ENCODE data around the gene ST8SIA5. TPM values are rescaled to one million over a fixed set of nuclear protein-coding genes. Genes with fewer than 3 reads are reported as not detected.

The ST8SIA5 gene
- polyA plus RNA-seq, 1 donor from 2014 or later: 0.93 TPM

GRCh38 chr18:46789088-46789487 lies 32.2 kb upstream of the ST8SIA5 start:
- TF ChIP-seq EP300 (conservative IDR thresholded peaks at IDR 0.05; ENCODE audit: poor library complexity, severe bottlenecking): no peak
- no peak for TF ChIP-seq POLR2AphosphoS5 (IDR thresholded peaks at IDR 0.05)
- TF ChIP-seq EZH2 (IDR thresholded peaks at IDR 0.05; ENCODE audit: borderline replicate concordance, insufficient read depth, low read length, poor library complexity, severe bottlenecking): no peak
- TF ChIP-seq CTCF (IDR thresholded peaks at IDR 0.05; ENCODE audit: poor library complexity, severe bottlenecking): no peak
- no peak for TF ChIP-seq REST (IDR thresholded peaks at IDR 0.05; ENCODE audit: borderline replicate concordance)
- TF ChIP-seq SMC3 (conservative IDR thresholded peaks at IDR 0.05; ENCODE audit: poor library complexity): no peak
- no peak for TF ChIP-seq RAD21 (conservative IDR thresholded peaks at IDR 0.05)
- no peak for TF ChIP-seq MXI1 (conservative IDR thresholded peaks at IDR 0.05; ENCODE audit: poor library complexity, severe bottlenecking)
- no peak for TF ChIP-seq TAF1 (IDR thresholded peaks at IDR 0.05; ENCODE audit: low read depth)
- Histone ChIP-seq H3K9me3 (ENCODE audit: low read length) (no peaks in the 10 kb centered on the region), H3K79me2 (replicated peaks; ENCODE audit: insufficient read depth, low read length) (no peaks in the 10 kb centered on the region), H3K27ac (ENCODE audit: low read length) (no peak overlapping the region), H3K9ac (ENCODE audit: low read length) (no peak overlapping the region), H2AFZ (ENCODE audit: low read depth, low read length) (no peak overlapping the region), H4K20me1 (ENCODE audit: insufficient read depth) (no peaks in the 10 kb centered on the region), H3K36me3 (ENCODE audit: insufficient read depth, low read length) (no peaks in the 10 kb centered on the region), H3F3A (ENCODE audit: insufficient read depth, low read length, poor library complexity, severe bottlenecking) (no peaks in the 10 kb centered on the region), H3K4me3 (ENCODE audit: low read length) (no peak overlapping the region), H3K9me2 (ENCODE audit: insufficient read depth, low read length) (no peaks in the 10 kb centered on the region), H3K27me3 (ENCODE audit: insufficient read depth, low read depth, low read length) (no peaks in the 10 kb centered on the region), H3K4me2 (ENCODE audit: low read length) (no peak overlapping the region)

DNA sequence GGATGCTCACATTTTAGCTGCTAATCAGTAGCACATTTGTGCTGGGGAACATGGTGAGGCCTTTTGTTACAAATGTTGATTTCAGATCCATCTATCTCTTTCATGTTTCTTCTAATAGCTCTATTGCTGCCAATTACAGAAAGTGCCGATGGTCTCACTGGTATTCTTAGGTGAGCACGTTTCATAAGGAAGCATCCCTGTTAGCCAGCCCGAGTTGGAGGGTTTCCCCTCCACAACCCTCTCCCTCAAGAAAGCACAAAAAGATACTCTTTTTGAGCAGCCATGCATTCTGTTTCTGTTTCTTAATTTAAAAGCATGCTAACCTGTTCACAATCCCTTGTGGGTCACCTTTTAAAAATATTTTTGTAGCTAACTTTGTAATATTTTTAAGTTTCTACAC lies 30.8 kb upstream of the ST8SIA5 start:
- H2AFZ ChIP-seq (ENCODE audit: low read depth, low read length): no peak overlapping the region
- TF ChIP-seq CTCF (IDR thresholded peaks at IDR 0.05; ENCODE audit: poor library complexity, severe bottlenecking) (no peak), TAF1 (IDR thresholded peaks at IDR 0.05; ENCODE audit: low read depth) (no peak), EP300 (conservative IDR thresholded peaks at IDR 0.05; ENCODE audit: poor library complexity, severe bottlenecking) (no peak), POLR2AphosphoS5 (IDR thresholded peaks at IDR 0.05) (no peak), SMC3 (conservative IDR thresholded peaks at IDR 0.05; ENCODE audit: poor library complexity) (no peak), REST (IDR thresholded peaks at IDR 0.05; ENCODE audit: borderline replicate concordance) (no peak), EZH2 (IDR thresholded peaks at IDR 0.05; ENCODE audit: borderline replicate concordance, insufficient read depth, low read length, poor library complexity, severe bottlenecking) (no peak), MXI1 (conservative IDR thresholded peaks at IDR 0.05; ENCODE audit: poor library complexity, severe bottlenecking) (no peak), RAD21 (conservative IDR thresholded peaks at IDR 0.05) (no peak)
- H3K9ac ChIP-seq (ENCODE audit: low read length): no peak overlapping the region
- no peaks in the 10 kb centered on the region for H3K36me3 ChIP-seq (ENCODE audit: insufficient read depth, low read length)
- no peaks in the 10 kb centered on the region for H4K20me1 ChIP-seq (ENCODE audit: insufficient read depth)
- H3K27ac ChIP-seq (ENCODE audit: low read length): no peak overlapping the region
- no peaks in the 10 kb centered on the region for H3K9me2 ChIP-seq (ENCODE audit: insufficient read depth, low read length)
- H3F3A ChIP-seq (ENCODE audit: insufficient read depth, low read length, poor library complexity, severe bottlenecking): no peaks in the 10 kb centered on the region
- H3K4me2 ChIP-seq (ENCODE audit: low read length): no peak overlapping the region
- no peaks in the 10 kb centered on the region for H3K27me3 ChIP-seq (ENCODE audit: insufficient read depth, low read depth, low read length)
- no peaks in the 10 kb centered on the region for H3K79me2 ChIP-seq (replicated peaks; ENCODE audit: insufficient read depth, low read length)
- no peaks in the 10 kb centered on the region for H3K9me3 ChIP-seq (ENCODE audit: low read length)
- H3K4me3 ChIP-seq (ENCODE audit: low read length): no peak overlapping the region

Data from neural cell (in vitro differentiated cells).